HG02763 (cell line): Measurements from ENCODE around the gene SELENOH.

ENCODE experiments used
- ATAC-seq: cut with Tn5 transposase; IDR thresholded peaks from one replicate; pipeline ENCODE4 v1.9.1; 2021; ENCODE audit warnings: mild to moderate bottlenecking, moderate library complexity; ENCODE audit not compliant: unreplicated experiment

SELENOH gene

GRCh38 chr11:57778318-57779037, 37.2 kb downstream of the SELENOH start:
- no peak for ATAC-seq

GRCh38 chr11:57779276-57779675, 38.0 kb downstream of the SELENOH start:
- ATAC-seq, result no peak

- ATAC-seq, result no peak
Observed at GRCh38 chr11:57781529-57781943, 40.2 kb downstream of the SELENOH start.

GRCh38 chr11:57785072-57785471, 43.8 kb downstream of the SELENOH start:
- no peak for ATAC-seq

- no peak for ATAC-seq
Observed at GRCh38 chr11:57786436-57786835, 45.1 kb downstream of the SELENOH start.

GRCh38 chr11:57787006-57787604, 45.8 kb downstream of the SELENOH start:
- ATAC-seq, result no peak

GRCh38 chr11:57787920-57788702, 46.8 kb downstream of the SELENOH start:
- peak; percentile 49 for ATAC-seq

- ATAC-seq, result no peak
Observed at GRCh38 chr11:57788703-57789088, 47.4 kb downstream of the SELENOH start.

- no peak for ATAC-seq
Observed at GRCh38 chr11:57791321-57792059, 50.2 kb downstream of the SELENOH start.

- ATAC-seq, result peak; percentile 76
Observed at GRCh38 chr11:57792060-57792541, 50.8 kb downstream of the SELENOH start.

GRCh38 chr11:57792870-57793269, 51.6 kb downstream of the SELENOH start:
- ATAC-seq, result no peak
